ENCODE data around the gene TESK2.

- TF ChIP-seq POLR2A (IDR thresholded peaks at IDR 0.05) = no peak
- no peak for TF ChIP-seq CTCF (IDR thresholded peaks at IDR 0.05)
These were observed 110.2 kb downstream of the TESK2 start for GRCh38 chr1:45380730-45381129.

All from Peyer's patch (tissue), 4 donors.